ENCODE results near the gene INPPL1. TPM values are rescaled to one million over a fixed set of nuclear protein-coding genes. Genes with fewer than 3 reads are reported as not detected.
"Not testable (repeated sequence)": the region's sequence is repeated elsewhere in the genome, so short reads cannot be mapped to it uniquely, and the experiment has no call there.

The INPPL1 gene, protein sequence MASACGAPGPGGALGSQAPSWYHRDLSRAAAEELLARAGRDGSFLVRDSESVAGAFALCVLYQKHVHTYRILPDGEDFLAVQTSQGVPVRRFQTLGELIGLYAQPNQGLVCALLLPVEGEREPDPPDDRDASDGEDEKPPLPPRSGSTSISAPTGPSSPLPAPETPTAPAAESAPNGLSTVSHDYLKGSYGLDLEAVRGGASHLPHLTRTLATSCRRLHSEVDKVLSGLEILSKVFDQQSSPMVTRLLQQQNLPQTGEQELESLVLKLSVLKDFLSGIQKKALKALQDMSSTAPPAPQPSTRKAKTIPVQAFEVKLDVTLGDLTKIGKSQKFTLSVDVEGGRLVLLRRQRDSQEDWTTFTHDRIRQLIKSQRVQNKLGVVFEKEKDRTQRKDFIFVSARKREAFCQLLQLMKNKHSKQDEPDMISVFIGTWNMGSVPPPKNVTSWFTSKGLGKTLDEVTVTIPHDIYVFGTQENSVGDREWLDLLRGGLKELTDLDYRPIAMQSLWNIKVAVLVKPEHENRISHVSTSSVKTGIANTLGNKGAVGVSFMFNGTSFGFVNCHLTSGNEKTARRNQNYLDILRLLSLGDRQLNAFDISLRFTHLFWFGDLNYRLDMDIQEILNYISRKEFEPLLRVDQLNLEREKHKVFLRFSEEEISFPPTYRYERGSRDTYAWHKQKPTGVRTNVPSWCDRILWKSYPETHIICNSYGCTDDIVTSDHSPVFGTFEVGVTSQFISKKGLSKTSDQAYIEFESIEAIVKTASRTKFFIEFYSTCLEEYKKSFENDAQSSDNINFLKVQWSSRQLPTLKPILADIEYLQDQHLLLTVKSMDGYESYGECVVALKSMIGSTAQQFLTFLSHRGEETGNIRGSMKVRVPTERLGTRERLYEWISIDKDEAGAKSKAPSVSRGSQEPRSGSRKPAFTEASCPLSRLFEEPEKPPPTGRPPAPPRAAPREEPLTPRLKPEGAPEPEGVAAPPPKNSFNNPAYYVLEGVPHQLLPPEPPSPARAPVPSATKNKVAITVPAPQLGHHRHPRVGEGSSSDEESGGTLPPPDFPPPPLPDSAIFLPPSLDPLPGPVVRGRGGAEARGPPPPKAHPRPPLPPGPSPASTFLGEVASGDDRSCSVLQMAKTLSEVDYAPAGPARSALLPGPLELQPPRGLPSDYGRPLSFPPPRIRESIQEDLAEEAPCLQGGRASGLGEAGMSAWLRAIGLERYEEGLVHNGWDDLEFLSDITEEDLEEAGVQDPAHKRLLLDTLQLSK
- 90.3 TPM for polyA plus RNA-seq (2013, experiment 1 of 2)
- 86.1 TPM for polyA plus RNA-seq (2013, experiment 2 of 2)

DNA sequence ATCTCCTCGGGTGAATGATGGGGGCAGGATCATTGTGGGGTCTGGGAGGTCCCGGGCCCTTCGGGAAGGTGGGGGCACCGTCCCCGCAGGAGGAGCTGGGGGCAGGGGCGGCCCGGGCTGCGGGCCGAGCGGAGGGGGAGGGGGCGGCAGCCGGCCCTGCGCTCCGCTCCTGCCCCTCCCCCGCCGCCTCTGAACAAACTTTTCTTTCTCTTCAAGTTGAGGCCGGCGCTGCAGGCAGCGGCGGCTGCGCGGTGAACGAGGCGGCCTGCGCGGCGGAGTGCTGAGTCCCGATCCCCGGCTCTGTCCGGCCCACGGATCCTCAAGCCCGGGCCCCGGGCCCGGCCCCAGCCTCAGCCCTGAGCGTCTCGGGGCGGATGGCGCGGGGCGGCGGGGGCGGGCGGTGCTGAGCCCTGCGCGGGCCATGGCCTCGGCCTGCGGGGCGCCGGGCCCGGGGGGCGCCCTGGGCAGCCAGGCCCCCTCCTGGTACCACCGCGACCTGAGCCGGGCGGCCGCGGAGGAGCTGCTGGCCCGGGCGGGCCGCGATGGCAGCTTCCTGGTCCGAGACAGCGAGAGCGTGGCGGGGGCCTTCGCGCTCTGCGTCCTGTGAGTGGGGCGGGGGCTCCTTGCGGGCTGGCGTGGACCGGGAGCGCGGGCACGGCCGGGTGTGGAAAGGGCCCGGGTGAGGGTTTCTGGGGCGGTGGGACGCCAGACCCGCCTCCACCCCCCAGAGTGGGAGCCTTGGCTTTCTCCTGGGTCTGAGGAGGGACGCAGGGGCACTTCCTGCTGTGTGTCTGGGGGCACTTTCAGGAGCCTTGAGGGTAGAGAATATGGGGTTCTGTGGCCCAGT is at the start of gene INPPL1:
INPPL1 (plus strand) TSS at position 204 of the 847 bp plus-strand sequence; CDS start at position 422, 218 bp downstream.
- H3K27ac ChIP-seq (ENCODE audit: low read depth, low read length) = peak within 1 kb of the TSS; percentile 96
- H3K4me1 ChIP-seq (ENCODE audit: insufficient read depth, low read length) = peaks cover 20% of the 10 kb centered on the region
- H3K9ac ChIP-seq (ENCODE audit: low read depth, low read length) = peak within 1 kb of the TSS; percentile 87
- H3K4me3 ChIP-seq (ENCODE audit: low read length) = peak within 1 kb of the TSS; percentile 92
- H3K9me3 ChIP-seq (ENCODE audit: insufficient read depth, low read depth, low read length) = no peaks in the 10 kb centered on the region
- no peaks in the 10 kb centered on the region for H3K27me3 ChIP-seq (ENCODE audit: insufficient read depth, low read length)
- H3K36me3 ChIP-seq (ENCODE audit: insufficient read depth, low read length) = peaks cover 28% of the 10 kb centered on the region
- WGBS = under 1% methylated on average over 81 of the region's 81 CpGs

DNA sequence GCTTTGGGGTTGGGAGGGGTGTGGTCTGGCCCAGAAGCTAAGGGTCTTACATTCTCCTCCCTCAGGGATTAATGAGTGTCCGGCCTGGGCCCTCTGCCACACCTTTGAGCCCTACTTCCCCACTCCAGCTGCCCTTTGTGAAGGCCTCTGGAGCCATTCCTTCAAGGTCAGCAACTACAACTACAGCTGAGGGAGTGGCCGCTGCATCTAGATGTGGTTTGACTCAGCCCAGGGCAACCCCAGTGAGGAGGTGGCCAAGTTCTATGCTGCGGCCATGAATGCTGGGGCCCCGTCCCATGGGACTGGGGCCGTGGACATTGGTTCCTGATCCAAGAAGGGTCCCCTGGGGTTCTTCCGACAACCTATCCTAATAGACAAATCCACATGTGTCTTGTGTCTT is 46.9 kb upstream of the INPPL1 start:
- no peak overlapping the region for H3K9ac ChIP-seq (ENCODE audit: low read depth, low read length)
- H3K4me3 ChIP-seq (ENCODE audit: low read length) = no peak overlapping the region
- H3K27me3 ChIP-seq (ENCODE audit: insufficient read depth, low read length) = no peaks in the 10 kb centered on the region
- H3K4me1 ChIP-seq (ENCODE audit: insufficient read depth, low read length) = no peaks in the 10 kb centered on the region
- WGBS = 94% methylated on average over 5 of the region's 6 CpGs
- H3K9me3 ChIP-seq (ENCODE audit: insufficient read depth, low read depth, low read length) = no peaks in the 10 kb centered on the region
- no peak overlapping the region for H3K27ac ChIP-seq (ENCODE audit: low read depth, low read length)
- no peaks in the 10 kb centered on the region for H3K36me3 ChIP-seq (ENCODE audit: insufficient read depth, low read length)

DNA sequence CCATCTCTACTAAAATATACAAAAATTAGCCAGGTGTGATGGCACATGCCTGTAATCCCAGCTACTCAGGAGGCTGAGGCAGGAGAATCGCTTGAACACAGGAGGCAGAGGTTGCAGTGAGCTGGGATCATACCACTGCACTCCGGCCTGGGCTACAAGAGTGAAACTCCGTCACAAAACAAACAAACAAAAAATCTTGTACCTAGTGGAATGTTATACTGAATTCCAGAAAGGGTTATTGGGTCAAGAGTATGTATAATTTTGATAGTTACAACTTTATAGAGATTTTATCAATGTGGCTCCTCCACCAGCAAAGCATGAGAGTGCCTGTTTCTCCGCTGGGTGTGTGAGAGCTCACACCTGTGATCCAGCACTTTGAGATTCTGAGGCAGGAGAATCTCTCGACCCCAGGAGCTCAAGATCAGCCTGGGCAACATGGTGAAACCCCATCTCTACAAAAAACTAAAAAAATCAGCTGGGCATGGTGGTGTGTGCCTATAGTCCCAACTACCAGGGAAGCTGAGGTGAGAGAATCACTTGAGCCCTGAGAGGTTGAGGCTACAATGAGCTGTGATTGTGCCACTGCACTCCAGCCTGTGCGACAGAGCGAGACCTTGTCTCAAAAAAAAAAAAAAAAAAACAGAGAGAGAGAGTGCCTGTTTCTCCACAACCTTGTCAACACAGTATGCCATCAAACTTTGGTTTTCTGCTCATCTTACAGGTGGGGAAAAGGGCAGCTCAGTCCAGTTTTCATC is 45.3 kb upstream of the INPPL1 start:
- no peaks in the 10 kb centered on the region for H3K36me3 ChIP-seq (ENCODE audit: insufficient read depth, low read length)
- H3K9me3 ChIP-seq (ENCODE audit: insufficient read depth, low read depth, low read length) = no peaks in the 10 kb centered on the region
- WGBS = 89% methylated on average over 5 of the region's 7 CpGs
- H3K27ac ChIP-seq (ENCODE audit: low read depth, low read length) = no peak overlapping the region
- no peaks in the 10 kb centered on the region for H3K27me3 ChIP-seq (ENCODE audit: insufficient read depth, low read length)
- no peak overlapping the region for H3K9ac ChIP-seq (ENCODE audit: low read depth, low read length)
- no peak overlapping the region for H3K4me3 ChIP-seq (ENCODE audit: low read length)
- H3K4me1 ChIP-seq (ENCODE audit: insufficient read depth, low read length) = no peaks in the 10 kb centered on the region

DNA sequence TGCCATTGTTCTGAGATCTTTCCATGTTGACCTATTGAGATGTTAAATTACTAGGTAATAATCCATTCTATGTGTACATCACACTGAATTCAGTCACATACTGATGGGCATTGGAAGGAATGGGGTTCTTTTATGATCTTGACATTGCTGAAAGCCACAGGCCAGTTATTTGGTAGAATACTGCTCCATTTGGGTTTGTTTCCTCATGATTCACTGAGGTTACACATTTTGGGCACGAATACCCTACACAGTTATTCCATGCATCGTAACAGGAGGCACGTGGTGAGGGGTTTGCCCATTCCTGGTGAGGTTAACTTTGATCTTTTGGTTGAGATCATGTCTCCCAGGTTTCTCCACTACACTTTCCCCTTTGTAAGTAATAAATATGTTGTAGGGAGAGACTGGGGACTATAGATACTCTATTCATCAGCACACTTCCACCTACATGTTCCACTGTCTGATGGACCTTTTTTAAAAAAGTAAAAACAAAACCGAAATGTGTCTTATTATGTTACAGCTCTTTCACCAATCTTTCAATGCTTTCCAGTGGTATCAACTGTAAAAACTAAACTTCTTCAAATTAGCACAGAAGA is 44.7 kb upstream of the INPPL1 start:
- H3K27me3 ChIP-seq (ENCODE audit: insufficient read depth, low read length) = no peaks in the 10 kb centered on the region
- WGBS = 86% methylated on average over 4 of the region's 4 CpGs

DNA sequence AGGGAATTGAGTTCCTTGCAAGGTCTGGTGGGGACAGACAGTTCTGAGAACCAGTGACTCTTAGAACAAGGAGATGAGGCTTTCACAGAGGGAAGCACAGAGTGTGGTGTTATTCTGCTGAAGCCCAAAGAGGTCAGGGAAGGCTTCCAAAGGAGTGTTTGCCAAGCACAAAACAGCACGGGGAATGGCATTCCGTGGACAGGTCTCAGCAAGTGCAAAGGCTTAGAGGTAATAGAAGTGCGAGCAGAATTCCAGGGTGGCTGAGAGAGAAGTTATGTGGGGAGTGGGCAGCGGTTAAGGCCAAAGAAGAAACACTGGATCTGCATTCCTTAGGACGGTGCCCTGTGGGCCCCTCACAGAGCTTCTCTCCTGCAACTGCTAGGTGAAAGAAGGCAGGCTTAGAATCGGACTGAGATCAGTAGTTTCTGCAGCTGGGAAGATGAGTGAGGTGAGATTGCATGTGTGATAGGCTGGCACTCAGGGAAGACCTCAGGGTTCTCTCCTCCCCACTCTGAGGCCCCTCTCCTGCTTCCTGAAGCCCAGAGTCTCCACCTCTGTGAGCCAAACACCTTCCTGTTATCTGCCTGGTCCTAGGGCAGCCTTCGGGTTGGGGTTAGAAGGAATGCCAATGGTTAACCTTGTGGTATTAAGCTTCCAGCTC is 43.5 kb upstream of the INPPL1 start:
- H3K36me3 ChIP-seq (ENCODE audit: insufficient read depth, low read length); H3K9ac ChIP-seq (ENCODE audit: low read depth, low read length); H3K9me3 ChIP-seq (ENCODE audit: insufficient read depth, low read depth, low read length); H3K4me3 ChIP-seq (ENCODE audit: low read length); H3K27ac ChIP-seq (ENCODE audit: low read depth, low read length); H3K4me1 ChIP-seq (ENCODE audit: insufficient read depth, low read length); H3K27me3 ChIP-seq (ENCODE audit: insufficient read depth, low read length): not testable (repeated sequence)
- WGBS = 83% methylated on average over 6 of the region's 7 CpGs

More for the DNA sequence above, 44.7 kb upstream of the INPPL1 start:
- Histone ChIP-seq H3K9me3 (ENCODE audit: insufficient read depth, low read depth, low read length) (no peaks in the 10 kb centered on the region), H3K4me1 (ENCODE audit: insufficient read depth, low read length) (no peaks in the 10 kb centered on the region), H3K4me3 (ENCODE audit: low read length) (no peak overlapping the region), H3K36me3 (ENCODE audit: insufficient read depth, low read length) (no peaks in the 10 kb centered on the region), H3K9ac (ENCODE audit: low read depth, low read length) (no peak overlapping the region), H3K27ac (ENCODE audit: low read depth, low read length) (no peak overlapping the region)

DNA sequence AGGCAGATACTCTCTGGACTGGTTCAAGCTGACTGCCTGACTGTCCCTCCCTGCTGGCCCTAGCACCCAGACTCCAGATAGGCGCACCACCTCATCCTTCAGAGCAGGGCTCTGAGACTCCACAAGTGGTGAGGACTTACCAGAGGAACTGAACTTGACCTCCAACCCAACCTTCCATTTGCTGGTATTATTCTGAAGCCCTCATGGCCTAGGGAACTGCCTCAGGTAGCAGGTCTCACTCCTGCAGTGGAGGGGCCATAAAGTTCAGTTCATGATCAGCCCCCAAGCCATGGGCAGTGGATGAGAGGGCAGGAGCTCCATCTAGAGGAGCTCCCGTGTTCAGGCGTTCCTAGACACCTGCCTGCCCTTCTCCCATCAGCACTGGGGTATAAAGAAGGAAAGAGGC is 43.0 kb upstream of the INPPL1 start:
- WGBS = 93% methylated on average over 1 of the region's 3 CpGs
- H3K36me3 ChIP-seq (ENCODE audit: insufficient read depth, low read length); H3K9ac ChIP-seq (ENCODE audit: low read depth, low read length); H3K4me3 ChIP-seq (ENCODE audit: low read length); H3K27ac ChIP-seq (ENCODE audit: low read depth, low read length); H3K4me1 ChIP-seq (ENCODE audit: insufficient read depth, low read length); H3K9me3 ChIP-seq (ENCODE audit: insufficient read depth, low read depth, low read length); H3K27me3 ChIP-seq (ENCODE audit: insufficient read depth, low read length): not testable (repeated sequence)

DNA sequence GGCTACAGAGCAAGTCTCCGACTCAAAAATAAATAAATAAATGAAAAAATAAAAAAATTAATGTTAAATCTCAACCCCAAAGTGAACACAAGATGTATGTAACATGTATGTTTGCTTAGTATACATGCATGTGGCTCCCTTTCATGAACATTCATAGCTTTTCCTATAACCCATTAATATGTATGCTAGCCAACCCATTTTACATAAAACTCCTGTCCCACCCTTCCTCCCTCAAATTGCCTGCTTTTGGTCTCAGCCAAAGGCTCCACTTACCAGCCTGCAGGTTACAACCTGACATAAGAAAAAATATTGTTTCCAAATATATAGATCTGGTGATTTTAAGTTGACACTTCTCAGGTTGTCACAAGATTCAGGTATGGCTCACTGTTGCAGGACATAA is 36.3 kb upstream of the INPPL1 start:
- Histone ChIP-seq H3K9ac (ENCODE audit: low read depth, low read length) (no peak overlapping the region), H3K27me3 (ENCODE audit: insufficient read depth, low read length) (no peaks in the 10 kb centered on the region), H3K4me3 (ENCODE audit: low read length) (no peak overlapping the region), H3K36me3 (ENCODE audit: insufficient read depth, low read length) (no peaks in the 10 kb centered on the region), H3K27ac (ENCODE audit: low read depth, low read length) (no peak overlapping the region), H3K4me1 (ENCODE audit: insufficient read depth, low read length) (peaks cover 13% of the 10 kb centered on the region; the same call in 1 of the 2 replicates), H3K9me3 (ENCODE audit: insufficient read depth, low read depth, low read length) (no peaks in the 10 kb centered on the region)
- WGBS = no CpG with 5 or more reads among the region's 1 CpG

DNA sequence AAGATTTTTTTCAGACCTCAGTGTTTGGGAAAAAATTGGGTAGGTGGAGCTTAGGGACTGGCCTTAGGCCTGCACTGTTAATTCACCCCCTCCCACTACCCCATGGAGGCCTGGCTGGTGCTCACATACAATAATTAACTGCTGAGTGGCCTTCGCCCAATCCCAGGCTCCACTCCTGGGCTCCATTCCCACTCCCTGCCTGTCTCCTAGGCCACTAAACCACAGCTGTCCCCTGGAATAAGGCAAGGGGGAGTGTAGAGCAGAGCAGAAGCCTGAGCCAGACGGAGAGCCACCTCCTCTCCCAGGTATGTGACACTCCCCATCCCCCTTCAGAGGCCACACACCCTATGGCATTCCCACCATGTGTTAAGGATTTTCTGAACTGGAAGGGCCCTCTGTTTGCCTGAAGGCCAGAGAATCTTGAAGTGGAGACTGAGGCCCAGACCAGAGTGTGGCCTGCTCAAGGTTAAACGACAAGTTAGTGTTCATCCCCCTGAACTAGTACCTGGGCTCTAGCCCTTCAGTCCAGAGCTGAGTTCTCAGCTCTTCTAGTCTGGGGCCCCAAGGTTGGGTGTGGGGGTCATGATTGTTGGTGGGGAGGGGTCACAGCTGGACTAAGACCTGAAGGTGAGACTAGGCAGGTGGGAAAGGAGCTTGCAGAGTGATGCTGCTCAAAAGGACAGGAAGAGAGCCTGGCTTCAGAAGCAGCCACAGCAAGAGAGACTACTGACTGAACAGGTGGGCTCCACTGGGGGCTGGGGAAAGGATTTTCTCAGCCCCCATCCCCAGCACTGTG is 34.9 kb upstream of the INPPL1 start:
- no peaks in the 10 kb centered on the region for H3K27me3 ChIP-seq (ENCODE audit: insufficient read depth, low read length)
- H3K27ac ChIP-seq (ENCODE audit: low read depth, low read length) = no peak overlapping the region
- H3K9ac ChIP-seq (ENCODE audit: low read depth, low read length) = no peak overlapping the region
- H3K9me3 ChIP-seq (ENCODE audit: insufficient read depth, low read depth, low read length) = no peaks in the 10 kb centered on the region
- 69% methylated on average over 3 of the region's 3 CpGs for WGBS
- no peaks in the 10 kb centered on the region for H3K36me3 ChIP-seq (ENCODE audit: insufficient read depth, low read length)
- no peak overlapping the region for H3K4me3 ChIP-seq (ENCODE audit: low read length)
- peaks cover 13% of the 10 kb centered on the region; the same call in 1 of the 2 replicates for H3K4me1 ChIP-seq (ENCODE audit: insufficient read depth, low read length)

DNA sequence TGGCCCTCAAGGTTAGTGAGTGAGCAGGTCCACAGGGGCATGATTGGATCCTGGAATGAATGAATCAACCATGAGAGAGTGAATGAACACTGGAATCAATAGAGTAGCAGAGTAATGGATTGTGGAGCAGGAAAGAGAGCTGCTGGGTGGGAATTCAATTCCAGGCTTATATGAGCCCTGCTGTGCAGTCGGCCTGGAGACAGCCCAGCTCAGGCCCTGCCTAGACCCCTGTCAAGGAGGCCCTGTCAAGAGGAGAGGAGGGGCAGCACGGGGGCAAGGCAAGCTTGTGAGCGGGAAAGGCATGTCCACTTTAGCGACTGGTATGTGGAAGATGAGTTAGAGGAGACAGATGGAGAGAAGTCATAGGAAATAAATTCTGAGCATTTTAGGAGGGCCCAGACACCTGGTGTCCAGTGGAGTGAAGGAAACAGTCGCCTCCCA is 33.9 kb upstream of the INPPL1 start:
- Histone ChIP-seq H3K9me3 (ENCODE audit: insufficient read depth, low read depth, low read length) (no peaks in the 10 kb centered on the region), H3K4me1 (ENCODE audit: insufficient read depth, low read length) (peaks cover 13% of the 10 kb centered on the region; the same call in 1 of the 2 replicates), H3K27me3 (ENCODE audit: insufficient read depth, low read length) (no peaks in the 10 kb centered on the region), H3K9ac (ENCODE audit: low read depth, low read length) (no peak overlapping the region), H3K27ac (ENCODE audit: low read depth, low read length) (no peak overlapping the region), H3K4me3 (ENCODE audit: low read length) (no peak overlapping the region), H3K36me3 (ENCODE audit: insufficient read depth, low read length) (no peaks in the 10 kb centered on the region)
- WGBS = 82% methylated on average over 5 of the region's 5 CpGs
